GM21367 (cell line): Measurements from ENCODE around the gene GRIN3A.
"Not testable (repeated sequence)": the region's sequence is repeated elsewhere in the genome, so short reads cannot be mapped to it uniquely, and the experiment has no call there.

Experiments
- ATAC-seq: cut with Tn5 transposase; IDR thresholded peaks from one replicate; pipeline ENCODE4 v1.9.1; 2021; ENCODE audit not compliant: unreplicated experiment

The GRIN3A gene

DNA sequence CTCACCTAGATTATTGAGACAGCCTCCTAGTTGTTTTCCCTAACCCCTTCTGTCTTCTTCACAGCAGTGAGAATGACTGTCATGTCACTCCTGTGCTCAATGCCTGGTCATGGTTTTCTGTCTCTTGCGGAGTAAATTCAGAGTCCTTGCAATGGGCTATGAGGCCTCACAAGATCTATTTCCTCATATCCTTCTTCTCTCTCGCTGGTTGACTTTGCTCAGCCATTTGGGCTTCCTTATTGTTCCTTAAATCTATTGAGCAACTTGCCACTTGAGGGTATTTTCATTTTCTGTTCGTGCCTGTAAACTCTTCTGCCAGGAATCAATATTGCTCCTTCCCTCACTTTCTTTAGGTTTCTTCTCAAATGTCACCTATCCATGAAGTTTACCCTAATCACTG lies 152.7 kb downstream of the GRIN3A start:
- ATAC-seq, result no peak

DNA sequence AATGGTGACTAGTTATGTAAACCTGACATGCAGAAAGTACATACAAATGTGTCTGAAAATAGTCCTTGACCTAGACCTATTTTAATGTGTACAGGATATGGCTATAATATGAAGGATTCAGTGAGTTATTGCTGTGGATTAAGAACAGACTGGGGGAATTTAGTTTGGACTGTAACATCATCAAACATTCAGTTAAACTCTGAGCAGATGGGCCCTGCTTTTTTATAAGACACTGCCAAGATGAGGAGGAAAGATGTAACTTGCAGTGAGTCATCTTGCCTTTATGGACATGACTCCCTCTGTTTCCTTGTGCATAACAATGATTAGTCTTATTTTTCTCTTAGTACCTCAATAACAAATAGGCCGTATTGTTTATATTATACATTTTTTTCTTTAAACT lies 155.9 kb downstream of the GRIN3A start:
- no peak for ATAC-seq

DNA sequence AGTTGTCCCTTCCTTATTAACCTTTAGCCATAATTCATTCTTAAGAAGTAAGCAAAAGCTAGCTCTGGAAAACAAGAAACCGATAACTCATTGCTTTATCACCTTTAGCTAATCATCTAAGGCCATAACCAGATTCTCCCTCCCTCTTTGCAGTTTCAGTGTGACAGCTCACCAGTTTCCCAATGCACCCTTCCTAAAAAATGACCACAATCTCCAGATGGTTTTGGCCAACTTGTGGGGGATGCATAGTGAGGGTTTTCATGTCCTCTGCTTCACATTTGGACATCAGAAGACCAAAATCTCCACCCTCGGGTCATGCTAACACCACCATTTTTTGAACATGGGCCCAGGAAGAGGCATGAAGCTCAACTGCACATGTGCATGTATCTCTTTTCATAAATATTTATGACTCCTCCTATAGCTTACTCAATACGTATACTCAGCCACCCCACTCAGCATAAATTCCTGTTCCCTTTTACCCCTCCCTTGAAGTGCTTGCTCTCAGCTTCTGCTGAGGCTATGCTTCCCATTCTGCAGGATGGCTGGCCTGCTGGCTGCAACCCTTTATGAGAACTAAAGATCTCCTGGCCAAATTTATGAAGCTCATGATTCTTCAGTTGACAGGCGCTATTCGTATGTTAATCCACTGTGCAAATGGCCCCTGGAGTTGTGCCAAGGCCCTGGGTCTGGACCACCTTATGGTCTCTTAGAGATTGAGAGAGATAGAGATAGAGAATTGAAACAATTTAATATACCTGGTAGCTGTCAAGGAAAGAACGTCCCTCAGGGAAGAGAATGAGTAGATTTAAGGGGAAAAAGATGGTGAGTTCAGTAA lies 158.5 kb downstream of the GRIN3A start:
- no peak for ATAC-seq

GRCh38 chr9:101578378-101578777 lies 160.1 kb downstream of the GRIN3A start:
- ATAC-seq, result peak; percentile 82

- no peak for ATAC-seq
Observed at GRCh38 chr9:101574731-101575333, 163.6 kb downstream of the GRIN3A start.

- no peak for ATAC-seq
Observed at GRCh38 chr9:101572316-101572715, 166.1 kb downstream of the GRIN3A start.

GRCh38 chr9:101571114-101571513 lies 167.3 kb downstream of the GRIN3A start:
- ATAC-seq, result no peak

GRCh38 chr9:101569741-101570501 lies 168.5 kb downstream of the GRIN3A start:
- ATAC-seq, result no peak

DNA sequence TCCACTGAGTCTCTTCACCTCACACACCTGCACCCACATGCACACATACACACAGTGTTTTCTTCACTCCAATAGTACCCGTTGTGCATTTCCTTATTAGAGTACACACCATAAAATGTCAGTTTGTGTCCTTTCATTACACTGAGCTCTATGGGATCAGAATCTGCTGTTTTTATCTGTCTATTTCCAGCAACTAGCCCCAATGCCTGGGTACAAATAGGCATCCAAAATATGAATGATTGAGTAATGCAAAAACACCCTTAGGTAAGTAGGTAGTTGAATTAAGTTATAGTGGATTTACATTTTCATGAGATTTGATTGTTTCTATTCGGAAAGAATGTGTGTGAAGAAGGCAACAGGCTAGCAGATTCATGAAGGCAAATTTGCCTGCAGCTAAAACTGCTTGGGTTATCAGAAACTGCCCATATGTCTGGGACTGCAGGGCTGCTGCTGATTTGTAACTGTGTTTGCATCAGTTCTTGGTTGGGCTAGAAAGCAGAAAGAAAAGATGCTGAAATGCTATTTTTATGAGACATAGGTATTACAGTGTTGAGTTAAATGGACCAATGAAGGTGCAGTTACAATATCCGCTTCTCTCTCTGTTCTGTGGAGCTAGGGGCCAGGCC lies 170.6 kb downstream of the GRIN3A start:
- no peak for ATAC-seq

GRCh38 chr9:101566904-101567724 lies 171.3 kb downstream of the GRIN3A start:
- peak; percentile 67 for ATAC-seq

DNA sequence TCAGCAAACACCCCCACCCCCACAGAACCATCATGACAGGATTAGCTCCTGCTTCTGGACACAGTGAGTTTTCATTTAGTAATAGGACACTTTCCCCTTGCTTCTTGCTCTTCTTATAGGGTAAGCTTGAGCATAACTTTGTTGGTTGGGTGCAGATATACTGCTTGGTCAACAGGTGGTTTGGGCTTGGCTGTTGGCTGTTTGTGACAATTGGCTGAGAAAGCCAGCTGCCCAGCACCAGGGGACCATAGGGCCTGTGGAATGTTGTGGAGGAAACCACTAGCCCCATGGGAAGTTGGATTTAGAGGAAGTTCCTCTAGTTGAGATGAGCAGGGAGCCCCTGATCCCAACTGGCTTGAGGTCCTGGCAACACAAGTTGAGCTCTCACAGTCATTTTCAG lies 174.2 kb downstream of the GRIN3A start:
- ATAC-seq, result no peak

DNA sequence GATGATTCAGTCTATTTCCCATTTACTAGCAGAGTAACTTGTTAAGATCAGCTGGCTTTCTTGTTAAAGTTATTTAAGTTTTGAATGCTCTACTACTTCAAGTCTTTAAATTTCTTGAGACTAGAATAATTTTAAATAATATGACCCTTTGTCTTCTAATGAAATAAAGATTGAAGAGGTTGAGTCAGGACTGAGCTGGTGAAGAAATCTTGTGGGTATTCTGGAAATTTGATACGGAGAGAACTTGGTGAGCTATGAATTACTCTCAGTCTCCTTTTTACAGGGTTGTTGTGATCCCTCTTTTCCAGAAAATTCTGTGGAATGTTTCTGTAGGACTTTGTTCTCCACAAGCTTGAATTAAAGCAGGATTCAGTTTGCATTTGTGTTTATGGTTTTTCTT lies 175.5 kb downstream of the GRIN3A start:
- no peak for ATAC-seq

- no peak for ATAC-seq
Observed at GRCh38 chr9:101561740-101562139, 176.7 kb downstream of the GRIN3A start.

DNA sequence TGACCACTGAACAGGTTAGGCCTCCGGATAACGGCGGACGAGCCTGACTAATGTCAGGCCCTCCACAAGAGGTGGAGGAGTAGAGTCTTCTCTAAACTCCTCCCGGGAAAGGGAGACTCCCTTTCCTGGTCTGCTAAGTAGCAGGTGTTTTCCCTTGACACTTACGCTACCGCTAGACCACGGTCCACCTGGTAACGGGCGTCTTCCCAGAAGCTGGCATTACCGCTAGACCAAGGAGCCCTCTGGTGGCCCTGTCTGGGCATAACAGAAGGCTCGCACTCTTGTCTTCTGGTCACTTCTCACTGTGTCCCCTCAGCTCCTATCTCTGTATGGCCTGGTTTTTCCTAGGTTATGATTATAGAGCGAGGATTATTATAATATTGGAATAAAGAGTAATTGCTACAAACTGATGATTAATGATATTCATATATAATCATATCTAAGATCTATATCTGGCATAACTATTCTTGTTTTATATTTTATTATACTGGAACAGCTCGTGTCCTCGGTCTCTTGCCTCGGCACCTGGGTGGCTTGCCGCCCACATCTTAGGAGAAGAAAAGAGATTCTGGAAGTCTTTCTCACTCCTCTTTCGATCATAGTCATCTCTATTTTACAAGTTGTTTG lies 188.9 kb downstream of the GRIN3A start:
- ATAC-seq, result not testable (repeated sequence)

- ATAC-seq, result no peak
Observed at GRCh38 chr9:101543098-101543735, 195.2 kb downstream of the GRIN3A start.

DNA sequence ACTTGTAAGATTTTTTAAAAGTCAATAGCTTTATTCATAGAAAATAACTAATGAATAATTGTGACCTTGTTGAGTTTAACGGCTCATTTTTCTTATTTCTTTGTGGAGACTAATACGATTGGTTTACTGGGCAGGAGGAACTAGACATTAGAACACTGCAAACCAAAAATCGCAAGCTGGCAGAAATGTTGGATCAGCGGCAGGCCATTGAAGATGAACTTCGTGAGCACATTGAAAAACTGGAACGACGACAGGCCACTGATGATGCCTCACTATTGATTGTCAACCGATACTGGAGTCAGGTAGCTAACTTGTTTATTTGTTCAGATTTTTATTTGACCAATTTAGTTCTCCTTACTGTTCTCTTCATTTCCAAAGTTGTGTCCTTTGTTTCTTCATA lies 198.4 kb downstream of the GRIN3A start:
- no peak for ATAC-seq

DNA sequence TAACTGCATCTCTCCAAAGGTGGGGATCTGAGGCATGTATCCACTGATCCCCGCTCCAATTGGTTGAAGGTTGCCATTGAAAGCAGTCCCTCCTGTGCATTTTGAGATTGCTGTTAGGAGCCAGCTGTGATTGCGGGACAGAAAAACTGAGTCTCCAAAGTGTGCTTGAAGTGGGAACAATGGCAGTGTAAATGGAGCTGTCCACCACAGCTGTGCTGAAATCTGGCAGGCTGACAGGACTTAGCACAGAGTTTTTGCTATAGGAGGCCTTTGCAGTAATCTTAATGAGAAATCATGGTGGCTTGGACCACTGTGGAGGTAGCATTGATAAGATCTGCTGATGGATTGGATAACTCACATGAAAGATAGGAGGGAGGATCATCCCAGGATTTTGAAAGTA lies 201.5 kb downstream of the GRIN3A start:
- no peak for ATAC-seq

DNA sequence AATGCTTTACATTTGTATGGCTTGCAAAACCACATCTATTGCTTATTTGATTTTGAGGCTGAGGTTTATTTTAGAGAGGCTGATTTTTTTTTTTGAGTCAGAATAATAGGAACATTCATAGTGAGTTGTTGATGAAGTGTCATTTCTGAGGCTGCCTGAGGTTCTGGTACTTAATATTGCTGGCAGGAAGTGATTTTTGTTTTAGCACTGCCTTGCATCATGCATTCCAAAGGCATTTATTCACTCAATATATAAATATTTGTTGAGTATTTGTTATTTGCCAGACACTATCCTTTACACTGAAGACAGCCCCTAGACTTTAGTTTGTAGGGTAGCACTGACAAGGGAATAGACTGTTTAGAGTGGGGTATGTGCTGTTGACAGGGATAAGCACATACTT lies 202.1 kb downstream of the GRIN3A start:
- no peak for ATAC-seq

DNA sequence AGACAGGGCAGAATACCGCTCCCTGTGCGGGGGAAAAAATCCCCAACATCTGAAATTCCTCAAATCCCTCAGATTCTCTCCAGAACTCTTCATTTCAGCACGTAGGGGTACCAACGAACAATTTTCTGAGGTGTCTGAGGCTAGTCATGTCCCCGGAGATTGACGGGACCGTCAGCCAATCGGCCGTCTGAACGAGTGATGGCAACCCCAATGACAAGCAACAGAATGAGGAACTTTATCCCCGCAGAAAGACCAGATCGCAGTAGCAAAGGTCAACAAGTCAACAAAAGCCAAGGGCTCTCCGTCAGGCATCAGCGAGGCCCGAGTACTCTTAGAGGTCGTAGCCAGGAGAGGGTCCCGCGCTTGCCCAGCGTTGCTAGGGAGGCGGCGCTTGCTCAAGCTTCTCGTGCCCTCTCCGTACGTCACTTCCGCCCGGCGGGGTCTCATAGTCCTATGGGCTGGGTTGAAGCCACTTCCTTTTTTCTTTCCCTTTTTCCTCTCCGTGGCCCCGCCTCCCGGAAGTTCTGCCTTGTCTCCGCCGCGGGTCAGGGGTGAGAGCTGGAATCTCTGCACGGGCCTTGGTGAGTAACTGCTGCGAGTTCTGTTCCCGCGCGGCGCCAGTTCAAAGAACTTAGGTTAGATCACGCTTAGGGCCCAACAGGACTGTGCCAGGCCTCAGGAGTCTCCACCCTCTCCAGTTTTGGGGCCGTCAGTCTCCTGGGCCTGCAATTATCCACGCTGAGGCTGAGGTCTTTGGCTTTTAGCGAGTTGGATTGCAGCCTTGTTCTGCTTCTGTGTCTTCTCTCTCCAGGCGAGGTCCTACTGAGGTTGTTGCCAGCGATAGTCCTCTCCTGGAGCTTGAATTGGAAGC lies 204.9 kb downstream of the GRIN3A start, which contains the start of gene RNF20:
RNF20 (plus strand) TSS at position 520 of the 871 bp plus-strand sequence. CDS start 1,571 bp downstream, outside the sequence.
- ATAC-seq, result peak; percentile 97
